Hematopoietic multipotent progenitor cell treated with erythropoietin and hydrocortisone succinate and interleukin-3 and kit ligand, for 8 days (in vitro differentiated cells): Measurements from ENCODE around the gene OTX2.

ENCODE experiments used
- DNase-seq: peaks from one replicate; pipeline ENCODE4 v3.0.0-alpha.2; 2015

Gene OTX2

DNA sequence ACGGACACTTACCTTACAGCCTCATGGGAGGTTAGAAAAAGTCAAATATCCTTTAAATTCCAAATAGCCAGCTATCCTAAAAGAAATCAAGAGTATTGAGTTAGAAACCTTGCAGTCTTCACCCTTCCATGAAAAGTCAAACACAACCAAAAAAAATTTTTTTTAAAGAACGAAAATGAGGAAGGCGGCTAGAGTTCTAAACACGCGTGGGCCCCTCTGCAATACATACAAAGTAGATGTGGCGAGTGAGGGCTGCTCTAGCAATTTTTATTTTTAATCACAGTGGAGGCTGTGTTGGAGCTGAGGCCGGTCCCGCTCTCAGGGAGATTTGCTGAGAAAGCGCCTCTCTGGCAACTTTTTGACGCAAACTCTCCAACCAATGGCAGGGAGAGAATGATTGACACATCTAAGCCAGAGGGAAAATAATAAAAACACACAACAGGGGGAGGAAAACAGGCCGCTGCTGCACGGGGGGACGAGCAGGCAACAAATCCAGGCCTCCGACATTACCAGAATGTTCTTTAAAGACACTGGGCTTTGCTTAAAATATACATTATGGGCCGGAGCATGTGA is at the start of gene OTX2:
OTX2 (minus strand) TSS at position 333 of the 573 bp plus-strand sequence. CDS start 5,023 bp downstream, outside the sequence.
- no peak for DNase-seq

DNA sequence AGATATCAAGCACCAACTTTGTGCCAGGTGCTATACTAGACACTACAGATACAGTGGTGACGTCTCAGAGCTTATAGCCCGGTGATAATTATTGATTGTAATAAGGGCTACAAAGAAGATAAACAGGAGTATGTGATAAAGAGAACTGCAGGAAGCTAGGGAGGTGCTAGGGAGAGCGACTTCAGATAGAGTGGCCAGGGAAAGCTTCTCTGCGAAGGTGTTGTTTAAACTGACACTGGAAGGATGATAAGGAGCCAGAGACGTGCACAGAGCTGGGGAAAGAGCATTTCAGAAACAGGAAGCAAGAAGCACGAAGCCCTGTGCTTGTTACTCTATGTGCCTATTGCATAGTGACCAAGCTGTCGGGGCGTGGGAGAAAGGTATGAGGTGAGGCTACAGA is 48.1 kb upstream of the OTX2 start:
- DNase-seq = no peak

DNA sequence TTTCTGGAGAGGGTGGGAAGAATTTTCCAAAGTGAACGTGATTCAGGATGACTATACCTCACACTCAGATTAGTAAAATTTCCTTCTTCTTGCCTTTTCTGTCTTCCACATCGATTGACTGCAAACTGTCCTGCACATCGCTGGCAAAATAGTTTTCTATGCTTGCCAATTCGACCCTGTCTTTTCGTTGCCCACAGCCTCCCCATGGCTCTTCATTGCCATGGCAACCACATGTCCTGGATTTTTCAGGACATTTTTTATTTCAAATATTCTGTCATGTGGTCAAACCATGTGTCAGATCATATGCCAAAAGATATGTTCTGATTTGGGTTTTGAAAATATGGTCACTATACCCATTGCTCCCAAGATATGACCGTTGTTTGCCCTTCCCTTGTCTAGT is 46.9 kb upstream of the OTX2 start:
- no peak for DNase-seq

DNA sequence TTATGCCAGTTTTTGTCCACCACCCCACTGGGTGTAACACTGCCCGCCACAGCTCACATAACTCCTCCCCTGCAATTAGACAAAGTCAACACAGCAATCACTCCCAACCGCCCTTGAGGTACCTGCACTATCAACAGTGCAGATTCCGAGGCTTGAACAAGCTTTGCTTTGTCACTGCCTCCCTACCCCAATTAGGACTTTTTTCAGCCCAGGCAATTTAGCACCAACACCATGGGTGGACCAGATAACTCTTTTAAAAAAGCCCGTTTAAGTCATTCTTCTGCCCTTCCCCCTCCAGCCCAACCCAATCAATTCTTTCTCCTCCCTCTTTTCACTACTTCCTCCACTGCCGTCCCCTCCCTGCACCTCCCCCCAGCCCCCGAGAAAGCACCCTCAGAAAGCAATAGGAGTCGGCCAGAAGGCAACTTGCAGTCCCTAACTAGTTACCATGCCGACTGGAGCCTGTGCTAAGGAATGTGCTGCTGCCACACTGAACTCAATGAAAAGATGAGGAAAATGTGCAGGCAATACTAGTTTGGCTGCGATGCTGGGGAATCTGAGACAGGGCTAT is 45.7 kb upstream of the OTX2 start:
- no peak for DNase-seq

GRCh38 chr14:56854325-56854724 is 44.0 kb upstream of the OTX2 start:
- no peak for DNase-seq

DNA sequence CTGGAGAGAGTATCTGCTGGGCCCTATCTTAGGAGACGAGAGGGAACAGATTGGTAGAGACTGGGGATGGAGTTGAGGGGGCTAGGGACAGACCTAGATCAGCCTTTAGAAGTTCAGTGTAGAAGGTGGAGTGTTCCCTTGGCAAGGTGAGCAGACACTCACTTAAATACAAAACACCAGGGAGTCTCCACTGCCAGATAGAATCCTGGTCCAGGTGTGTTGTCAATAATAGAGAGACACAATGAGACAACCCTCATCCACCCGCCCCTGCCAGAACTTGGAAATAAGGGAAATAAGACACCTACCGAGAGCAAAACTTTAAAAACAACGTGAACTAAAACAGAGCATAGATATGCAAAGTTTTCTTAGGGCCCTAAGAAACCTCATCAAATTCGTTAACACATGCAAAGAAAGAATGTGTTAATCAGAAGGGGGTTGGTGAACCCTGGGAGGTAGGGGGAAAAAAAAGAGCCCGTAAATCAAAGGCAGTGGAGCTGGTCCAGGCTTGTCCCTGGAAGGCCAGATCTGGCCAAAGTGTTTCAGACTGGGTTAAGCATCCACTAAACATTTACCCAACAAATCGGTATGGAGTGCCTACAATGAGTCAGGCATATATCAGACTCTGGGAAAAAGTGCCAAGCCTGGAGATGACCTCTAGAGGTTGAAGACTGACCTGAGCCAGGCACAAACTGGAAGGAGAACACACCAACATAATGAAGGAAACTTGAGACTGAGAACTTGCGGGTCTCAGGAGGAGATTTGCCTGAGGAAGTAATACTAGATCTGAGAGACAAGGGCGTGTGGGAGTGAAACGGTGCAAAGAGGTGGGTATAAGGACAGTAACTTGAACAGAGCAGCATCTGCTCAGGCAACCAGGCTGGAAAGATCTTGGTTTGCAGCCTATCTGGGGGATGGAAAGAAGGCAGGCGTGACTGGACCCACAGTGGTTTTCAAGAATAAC is 37.0 kb upstream of the OTX2 start:
- no peak for DNase-seq

DNA sequence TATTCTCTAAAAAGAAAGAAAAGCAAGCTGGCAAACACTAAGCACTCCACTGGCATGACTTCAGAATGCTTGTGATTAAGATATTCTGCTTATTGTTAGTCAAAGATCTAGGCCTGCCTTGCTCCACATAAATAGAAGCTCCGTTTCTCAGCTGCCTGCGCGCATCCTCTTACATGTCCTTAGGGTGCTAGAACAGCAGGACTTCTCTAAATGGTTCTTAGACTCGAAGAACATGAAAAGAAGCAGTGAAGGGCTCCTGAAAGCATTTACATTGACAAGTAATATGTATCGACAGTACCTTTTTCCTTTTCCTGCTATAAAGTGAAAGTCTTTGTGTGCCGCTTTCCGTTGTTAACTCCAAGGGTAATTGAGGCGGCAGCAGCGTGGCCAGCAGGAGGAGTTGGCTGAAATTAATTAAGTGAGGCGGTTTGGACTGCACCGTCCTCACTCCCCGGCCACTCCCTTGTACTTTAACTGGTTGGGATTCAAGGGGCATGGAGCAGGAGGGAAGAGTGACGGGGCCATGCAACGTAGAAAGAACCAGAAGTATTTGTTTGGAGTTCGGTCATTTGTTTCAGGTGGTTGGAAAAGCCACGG is 34.2 kb upstream of the OTX2 start:
- no peak for DNase-seq

DNA sequence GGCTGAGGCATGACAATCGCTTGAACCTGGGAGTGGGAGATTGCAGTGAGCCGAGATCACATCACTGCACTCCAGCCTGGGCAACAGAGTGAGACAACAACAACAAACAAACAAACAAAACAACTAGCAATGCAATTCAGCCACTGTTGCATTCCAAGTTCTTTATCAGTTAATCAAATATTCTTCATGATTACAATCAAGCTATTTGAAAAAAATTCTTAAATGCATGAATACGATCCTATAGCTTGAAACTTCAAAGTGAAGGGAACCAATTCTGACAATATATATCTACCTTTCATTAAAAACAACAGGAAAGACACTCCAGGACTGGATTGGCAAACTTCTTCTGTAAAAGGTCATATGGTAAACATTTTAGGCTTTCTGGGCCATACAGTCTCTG is 31.3 kb upstream of the OTX2 start:
- no peak for DNase-seq

DNA sequence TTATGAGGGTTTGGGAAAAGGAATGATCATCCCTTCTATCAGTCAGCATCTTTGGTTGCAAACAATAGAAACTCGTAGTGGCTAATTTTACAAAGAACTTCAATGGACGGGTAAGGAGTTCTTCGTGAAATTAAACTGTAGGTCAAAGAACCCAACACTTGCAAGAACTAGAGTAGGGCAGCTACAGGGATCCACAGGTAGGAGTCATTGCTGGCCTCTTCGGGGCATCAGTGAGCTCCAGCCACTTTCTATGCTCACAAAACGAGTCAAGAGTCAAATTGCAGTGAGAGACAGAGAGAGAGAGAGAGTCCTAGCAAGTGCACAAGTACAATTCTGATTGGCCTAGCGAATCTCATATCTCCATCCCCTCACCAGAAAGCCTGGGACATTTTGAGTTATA is 29.9 kb upstream of the OTX2 start:
- no peak for DNase-seq

DNA sequence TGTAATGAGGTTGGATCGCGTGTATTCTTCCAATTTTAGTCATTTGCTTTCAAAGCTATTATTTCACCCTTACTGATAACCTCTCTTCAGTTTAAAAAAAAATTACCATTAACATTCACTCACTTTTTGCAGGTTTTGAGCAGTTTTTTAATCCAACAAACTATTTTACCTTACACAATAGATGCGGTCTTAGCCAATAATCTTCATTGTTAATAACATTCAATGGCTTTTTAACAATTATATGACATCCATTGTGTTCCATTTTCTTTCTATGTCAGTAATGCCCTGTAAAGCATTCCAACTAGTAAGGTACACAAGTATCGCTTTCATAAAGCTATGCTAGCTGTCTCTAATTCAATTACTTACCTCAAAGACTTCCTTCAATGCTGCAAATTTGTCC is 18.9 kb upstream of the OTX2 start:
- DNase-seq = no peak

DNA sequence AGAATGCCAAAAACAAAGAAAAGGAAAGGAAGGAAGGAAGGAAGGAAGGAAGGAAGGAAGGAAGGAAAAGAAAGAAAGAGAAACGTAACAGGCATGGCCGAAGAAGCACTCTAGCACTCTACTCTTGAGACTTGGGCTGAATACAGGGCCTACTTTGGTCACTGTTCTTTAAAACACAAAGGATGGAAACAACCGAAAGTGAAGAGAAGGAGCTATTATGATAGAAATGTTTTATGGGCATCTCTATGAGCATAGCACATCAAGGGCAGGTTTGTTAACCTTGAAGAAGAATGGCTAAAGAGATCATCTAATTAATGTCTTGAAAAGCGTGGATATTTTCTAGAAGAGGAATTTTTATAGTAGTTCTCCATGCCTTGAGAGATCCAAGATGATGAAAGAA is 15.9 kb upstream of the OTX2 start:
- no peak for DNase-seq

- no peak for DNase-seq
Measured at GRCh38 chr14:56821805-56822610, 11.7 kb upstream of the OTX2 start.

GRCh38 chr14:56821177-56821576 is 10.9 kb upstream of the OTX2 start:
- no peak for DNase-seq

- DNase-seq = no peak
Measured at GRCh38 chr14:56817396-56817921, 7.2 kb upstream of the OTX2 start.

- DNase-seq = no peak
Measured at GRCh38 chr14:56816574-56817391, 6.5 kb upstream of the OTX2 start.

DNA sequence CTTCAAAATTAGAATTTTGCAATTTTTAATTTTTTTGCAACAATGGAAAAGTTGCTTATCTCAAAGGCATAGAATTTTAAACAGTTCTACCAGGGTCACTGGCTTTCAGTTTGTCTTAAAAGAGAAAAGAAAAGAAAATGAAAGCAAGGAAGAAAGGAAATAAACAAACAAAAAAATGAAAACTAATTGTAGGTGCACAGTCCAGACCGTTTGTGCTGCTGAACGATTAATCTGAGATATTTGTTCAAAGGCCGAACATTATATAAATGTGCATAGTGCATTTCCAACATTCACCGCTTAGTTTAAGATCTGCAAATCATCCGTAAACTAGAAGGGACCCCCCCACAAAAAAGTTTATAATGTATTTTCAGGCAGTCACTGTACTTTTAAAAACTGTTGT is 5.5 kb upstream of the OTX2 start:
- DNase-seq = no peak

DNA sequence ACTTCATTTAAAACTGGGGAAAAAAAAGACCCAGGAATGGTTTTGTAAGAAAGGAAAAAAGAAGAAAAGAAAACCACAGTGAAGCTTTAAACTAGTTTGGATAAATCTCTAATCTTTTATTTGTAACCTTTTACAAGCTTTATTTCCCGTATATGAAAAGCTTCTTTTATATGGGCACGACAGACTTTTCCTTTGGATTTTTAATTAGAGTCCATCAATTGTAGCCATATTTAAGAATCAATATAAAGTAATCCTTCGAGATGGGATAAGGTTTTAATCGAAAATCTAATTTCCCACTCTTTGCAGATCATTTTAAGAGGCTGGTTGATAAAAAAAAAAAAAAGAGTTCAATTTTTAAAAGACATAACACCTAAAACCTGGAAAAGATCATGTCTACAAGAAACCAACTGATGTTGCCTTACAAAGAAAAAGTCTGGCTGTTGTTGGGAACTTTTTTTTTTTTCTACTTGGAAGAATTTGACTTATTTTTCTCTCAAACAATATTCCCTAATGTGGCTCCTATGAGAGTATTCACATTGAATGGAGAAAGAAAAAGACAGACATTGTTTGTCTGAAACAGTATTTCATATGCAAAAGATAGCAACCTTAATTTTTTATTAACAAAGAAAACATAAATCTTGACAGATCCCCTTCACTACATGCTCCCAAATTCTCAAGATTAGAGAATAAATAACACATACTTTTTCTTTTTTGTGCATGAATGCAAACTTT is 4.9 kb upstream of the OTX2 start:
- no peak for DNase-seq

GRCh38 chr14:56814519-56814959 is 4.3 kb upstream of the OTX2 start:
- DNase-seq = no peak

GRCh38 chr14:56813143-56813551 is 2.9 kb upstream of the OTX2 start:
- DNase-seq = no peak

- DNase-seq = no peak
Measured at GRCh38 chr14:56812364-56813141, 2.3 kb upstream of the OTX2 start.
